NCI-H187 treated with DMSO at 0.1 percent for 48 hours (cell line): ENCODE results near the gene TRAF6.
"Not testable (repeated sequence)": the region's sequence is repeated elsewhere in the genome, so short reads cannot be mapped to it uniquely, and the experiment has no call there.

Experiments
- DNase-seq: peaks from one replicate; lab custom pipeline; 2025; lab: John Stamatoyannopoulos, UW

The TRAF6 gene

DNA sequence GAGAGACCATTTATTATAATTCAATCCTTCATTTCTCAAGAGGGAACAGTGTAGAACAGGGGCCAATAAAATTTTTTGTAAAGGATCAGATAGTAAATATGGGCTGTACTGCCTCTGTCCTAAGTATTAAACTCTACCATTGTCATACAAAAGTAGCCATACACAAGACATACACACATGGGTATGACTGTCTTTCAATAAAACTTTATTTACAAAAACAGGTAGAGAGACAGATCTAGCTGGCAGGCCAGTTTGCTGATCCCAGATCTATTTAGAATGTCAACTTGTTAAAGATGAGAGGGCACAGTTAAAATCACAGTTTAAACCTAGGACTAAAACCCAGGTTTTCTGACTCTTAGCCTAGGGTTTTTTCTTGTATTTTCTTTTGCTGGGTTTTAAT, 16.7 kb downstream of the TRAF6 start:
- DNase-seq, result no peak

DNA sequence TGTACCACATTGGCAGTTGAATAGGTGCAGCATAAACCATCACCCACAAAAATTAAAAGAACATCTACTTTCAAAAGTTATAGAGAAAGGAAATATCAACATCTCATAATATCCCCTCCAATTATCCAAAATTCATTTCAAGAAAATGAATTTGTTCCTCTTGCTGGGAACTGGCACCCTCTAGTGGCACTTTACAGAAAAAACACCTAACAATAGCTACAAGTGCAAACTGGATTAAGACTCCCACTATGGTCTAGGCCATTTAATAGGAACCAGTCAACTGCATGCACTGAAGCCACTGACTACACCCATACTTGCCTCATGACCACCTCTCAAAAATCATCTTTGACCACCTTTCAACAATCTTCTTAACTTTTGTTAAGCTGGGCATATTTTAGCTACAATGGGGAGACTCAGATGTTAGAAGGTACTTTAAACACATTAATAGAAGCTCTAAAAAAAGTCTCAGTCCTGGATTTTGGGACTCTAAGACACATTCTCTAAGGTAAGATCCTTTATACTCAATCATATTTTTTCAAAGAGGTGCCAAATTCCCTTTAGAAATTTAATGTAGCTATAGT, 17.3 kb downstream of the TRAF6 start:
- no peak for DNase-seq

DNA sequence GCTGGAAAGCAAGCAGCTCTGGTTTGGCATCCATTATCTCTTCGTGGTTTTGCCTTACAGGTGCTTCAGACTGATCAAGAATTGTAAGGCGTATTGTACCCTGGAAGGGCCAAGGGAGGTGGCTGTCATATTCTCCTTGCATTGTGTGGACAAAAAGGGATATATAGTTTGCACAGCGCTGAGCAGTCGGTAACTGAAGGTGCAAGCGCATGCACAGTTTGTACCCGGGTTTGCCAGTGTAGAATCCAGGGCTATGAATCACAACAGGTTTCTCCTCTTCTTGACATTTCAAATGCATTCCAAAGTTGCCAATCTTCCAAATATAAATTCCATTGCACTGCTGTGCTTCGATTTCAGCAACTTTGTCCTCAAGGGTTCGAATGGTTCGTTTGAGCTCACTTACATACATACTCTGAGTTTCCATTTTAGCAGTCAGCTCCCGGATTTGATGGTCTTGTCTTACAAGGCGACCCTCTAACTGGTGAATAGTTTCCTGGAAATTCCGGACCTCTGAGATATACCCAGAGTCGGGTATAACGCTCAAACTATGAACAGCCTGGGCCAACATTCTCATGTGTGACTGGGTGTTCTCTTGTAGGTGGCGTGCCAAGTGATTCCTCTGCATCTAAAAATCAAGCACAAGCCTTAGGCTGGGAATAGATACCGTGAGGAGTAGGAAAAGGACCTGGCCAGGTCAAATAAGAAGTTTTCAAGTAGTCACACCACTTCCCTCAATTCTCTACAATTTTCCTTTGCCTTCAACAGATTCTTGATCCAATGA, 19.9 kb downstream of the TRAF6 start:
- DNase-seq, result no peak

DNA sequence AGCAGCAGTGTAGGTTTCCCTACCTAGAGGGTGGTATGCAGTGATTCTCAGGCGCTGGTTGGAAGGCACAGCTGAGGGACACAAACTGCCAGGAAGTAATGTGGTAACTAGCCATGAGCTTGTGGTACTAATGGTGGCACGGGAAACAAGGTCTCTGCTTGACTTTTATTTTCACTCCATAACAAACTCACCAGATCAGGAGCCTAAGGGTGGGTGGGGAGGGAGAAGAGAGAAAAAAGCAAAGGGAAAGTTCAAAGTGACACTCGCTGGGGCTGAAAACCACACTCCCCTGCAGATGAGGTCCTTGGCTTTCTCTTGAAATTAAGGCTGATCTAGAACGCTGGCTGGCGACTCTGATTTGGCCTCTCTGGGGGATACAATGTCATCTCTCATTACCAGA, 22.0 kb downstream of the TRAF6 start:
- DNase-seq, result no peak

DNA sequence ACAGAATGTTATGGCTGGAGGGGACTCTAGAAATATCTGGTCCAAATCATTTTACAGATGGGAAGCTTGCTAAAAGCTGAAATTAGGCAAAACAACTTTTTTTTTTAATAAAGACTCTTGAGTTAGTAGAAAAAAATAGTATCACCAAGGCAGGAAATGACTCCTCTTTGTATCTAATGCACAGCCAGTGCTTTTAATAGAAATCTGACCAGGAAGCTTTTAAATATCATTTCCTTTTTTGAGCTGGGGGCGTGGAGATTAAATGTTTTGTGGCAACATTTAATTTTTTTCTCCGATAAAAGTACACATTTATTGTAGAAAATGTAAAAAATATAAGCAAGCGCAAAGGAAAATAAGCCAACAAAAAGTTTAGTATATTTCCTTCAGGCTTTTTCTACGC, 22.5 kb downstream of the TRAF6 start:
- DNase-seq, result no peak

DNA sequence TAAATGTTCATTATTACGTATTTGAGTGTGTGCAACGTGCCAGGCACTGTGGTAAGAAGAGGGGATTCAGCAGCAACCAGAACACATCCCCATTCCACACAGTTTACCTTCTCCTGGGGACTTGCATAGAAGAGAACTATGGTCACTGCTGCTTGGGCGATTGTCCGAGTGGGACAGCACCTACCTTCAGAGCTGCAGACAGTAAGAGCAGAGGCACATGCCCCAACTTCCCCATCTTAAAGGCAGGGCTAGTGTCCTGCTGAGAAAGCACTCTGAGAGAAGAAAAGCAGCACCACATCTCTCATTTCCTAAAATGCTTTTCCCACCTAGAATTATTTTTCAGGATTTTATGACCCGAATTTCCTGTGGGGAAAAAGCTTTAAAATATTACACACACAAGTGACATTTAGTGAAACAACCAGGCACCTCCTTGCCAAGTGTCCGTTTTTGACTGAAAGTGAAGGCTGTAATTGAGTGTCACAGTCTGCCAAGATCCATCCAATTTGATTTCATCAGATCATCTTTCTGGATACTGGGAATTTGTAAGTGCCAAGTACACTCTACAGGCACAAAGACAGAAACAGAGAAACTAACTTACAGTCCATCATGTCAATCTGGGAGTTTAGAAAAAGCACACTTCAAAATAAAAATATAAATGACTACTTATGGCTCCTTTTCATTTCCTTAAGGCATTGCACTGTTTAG, 24.6 kb downstream of the TRAF6 start:
- no peak for DNase-seq

DNA sequence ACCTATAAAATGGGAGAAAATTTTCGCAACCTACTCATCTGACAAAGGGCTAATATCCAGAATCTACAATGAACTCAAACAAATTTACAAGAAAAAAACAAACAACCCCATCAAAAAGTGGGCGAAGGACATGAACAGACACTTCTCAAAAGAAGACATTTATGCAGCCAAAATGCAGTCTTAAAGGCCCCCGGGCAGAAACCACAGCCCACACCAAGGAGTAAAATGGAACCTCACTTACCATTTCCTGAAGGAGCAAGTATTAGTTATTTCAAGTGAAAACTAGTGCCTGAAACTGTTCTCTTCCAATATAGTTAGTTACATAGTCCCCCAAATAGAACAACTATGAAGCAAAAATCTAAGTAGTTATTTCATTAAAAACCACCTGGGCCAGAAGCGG, 27.0 kb downstream of the TRAF6 start:
- DNase-seq, result not testable (repeated sequence)

DNA sequence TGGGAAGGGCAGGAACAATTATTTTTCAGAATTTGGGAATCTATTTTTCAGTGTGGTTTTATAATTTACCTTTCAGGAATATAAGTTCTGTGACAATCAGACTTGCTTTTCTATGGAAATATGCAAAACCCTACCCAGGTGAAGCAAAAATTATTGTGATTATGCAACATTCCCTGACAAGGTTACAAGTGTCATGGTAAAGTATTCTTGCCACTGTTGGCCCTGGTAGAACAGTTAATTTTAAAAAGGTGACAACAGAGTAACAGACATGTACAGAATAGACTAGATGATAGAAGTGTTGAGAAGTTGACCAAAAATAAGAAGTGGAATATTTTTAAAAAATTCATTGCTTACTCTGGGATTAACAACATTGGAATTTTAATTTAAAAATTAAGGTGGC, 29.2 kb downstream of the TRAF6 start:
- DNase-seq, result no peak

DNA sequence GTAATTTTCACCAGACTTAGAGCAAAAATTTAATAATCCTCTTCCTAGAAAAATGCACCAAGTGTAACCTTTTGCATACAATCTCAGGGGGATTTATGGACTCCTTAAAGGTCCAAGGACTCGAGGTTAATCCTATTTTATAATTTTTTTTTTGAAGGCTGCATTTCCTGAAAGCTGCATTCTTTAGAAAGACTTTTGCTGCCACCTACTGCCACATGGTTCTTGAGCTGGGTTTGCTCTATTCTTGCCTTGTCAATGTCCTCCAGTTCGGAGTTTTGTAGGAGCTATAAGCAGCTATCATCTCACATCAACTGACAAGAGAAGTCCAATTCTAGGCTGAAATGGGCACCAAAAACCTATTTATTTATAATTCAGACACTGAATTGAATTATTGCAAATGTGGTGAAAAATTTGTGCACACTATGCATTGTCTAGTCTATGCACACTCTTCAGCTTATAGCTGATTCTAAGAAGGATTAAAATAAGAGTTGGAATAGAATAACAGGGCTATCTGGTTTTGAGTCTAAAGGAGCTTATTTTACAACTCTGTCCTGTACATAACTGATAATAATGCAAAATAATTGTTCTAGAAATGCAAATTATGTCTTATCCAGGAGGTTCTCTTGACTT, 31.3 kb downstream of the TRAF6 start:
- DNase-seq, result peak; percentile 45

DNA sequence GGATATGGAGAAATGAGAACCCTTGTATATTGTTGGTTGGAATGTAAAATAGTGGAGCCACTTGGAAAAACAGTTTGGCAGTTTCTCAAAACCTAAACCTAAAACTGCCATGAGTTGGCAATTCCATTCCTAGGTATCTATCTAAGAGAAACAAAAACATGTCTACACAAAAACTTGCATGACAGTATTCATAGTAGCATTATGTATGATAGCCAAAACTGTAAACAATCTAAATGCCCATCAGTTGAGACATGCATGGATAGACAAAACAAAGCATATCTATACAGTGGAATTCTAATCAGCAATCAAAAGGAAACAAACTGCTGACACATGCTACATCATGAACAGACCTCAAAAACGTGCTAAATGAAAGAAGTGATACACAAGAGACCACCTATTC, 34.9 kb downstream of the TRAF6 start:
- no peak for DNase-seq

DNA sequence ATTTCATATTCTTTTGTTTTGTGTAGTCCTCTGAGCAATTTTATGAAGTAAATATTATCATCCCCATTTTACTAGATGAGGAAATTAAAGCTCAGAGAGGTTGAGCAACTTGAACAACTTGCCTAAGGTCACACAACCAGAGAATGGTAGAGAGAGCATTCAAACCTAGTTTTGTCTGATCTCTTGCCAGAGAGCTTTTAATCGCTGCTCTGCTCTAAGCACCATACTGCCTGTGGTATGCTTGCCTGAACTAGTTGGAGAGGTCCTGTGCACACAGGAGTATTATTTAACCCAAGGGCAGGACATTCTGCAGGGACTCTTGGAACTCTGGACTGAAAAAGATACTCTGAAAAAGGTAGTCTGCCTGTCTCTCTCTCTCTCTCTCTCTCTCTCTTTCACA, 38.5 kb downstream of the TRAF6 start:
- DNase-seq, result no peak

DNA sequence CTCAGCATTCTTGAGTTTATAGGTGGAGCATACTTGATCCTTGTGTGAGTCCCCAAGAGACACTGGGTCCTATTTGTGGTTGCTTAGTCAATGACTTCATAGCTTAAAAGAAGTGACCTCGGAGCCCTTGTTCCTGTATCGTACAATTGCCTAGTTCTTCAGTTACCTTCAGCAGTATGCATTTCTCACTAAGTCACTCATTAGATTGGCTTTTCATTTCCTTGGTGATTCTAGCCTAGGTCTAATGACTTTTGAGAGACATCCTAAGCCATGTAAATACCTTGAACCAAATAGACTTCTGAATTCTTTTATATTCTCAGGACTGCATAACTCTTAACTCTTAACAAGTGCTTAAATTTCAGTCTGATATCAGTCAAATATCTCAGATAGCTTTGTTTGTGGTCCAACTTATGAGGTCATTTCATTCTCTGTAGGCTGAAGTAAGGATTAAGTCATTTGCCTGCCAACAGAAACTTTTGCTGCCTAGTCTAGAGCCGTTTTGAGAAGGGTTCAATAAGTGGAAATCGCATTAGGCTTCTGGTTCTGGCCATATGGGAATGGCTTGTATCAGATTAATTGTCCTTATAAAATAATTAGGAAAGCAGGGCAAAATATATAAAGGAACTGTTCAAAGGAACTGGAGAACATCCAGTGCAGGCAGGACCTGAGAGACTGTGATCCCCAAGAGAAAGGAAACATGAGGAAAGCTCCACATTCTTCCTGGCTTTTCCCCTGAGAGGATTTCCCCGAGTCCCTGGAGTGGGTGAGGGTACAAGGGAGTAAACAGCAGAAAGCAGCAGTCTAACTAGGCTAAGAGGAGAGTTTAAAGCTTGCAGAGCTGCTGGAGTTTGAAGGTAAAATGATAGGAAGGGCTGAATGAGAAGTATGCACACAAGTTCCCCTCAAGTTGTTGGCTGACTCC, 39.9 kb downstream of the TRAF6 start:
- no peak for DNase-seq

DNA sequence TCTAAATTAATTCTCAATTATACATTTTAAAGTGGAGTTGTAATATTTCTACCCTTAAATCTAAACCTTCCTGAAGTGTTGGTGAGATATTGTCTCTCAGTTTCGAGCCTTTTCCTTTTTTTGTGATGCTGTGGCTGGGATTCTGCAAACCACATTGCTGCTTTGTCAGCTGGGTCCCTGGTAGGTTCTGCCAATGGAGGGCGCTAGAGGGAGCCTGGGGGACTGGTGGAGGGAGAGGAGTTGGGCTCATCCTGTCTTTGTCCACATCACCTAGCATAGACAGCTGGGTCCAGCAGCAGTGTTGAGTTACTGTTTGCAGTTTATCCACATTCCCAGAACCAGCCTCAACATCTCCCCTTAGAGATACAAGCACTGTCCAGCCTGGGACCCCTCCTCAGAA, 41.0 kb downstream of the TRAF6 start:
- no peak for DNase-seq

DNA sequence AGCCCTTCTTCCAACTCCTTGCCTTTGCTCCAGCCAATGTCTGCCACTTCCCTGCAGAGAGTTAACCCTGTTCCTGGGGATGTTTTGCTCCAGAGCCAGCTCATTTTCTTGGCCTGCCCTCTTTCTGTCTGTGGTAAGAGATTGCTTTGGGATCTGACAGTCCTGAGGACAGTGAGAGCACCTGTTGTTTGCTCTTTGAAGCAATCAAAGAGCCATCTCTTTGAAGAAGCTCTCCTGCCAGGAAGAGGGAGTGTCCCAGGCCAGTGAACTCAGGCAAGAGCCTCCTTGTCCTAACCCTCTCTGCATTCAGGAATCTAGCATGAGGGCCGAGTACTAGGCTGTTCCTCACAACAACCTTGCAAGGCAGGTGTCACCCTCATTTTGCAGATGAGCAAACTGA, 42.2 kb downstream of the TRAF6 start:
- peak; percentile 56 for DNase-seq

DNA sequence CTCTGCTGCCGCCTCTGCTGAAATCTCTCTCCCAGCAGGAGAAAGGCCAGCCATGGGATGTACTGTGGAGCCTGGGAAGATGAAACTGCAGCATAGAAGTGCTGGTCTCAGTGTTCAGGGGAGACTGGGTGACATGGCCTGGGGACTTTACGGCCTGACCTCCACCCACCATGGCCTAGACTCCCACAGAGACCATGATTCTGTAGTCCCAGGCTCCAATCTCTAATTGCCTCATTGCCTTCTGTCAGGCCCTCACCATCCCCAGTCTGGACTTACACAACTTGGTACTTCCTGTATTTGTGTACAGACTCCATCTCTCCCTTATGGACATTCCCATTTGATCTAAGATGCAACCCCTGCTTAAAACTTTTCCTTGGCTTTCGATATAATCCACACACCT, 43.1 kb downstream of the TRAF6 start:
- no peak for DNase-seq

DNA sequence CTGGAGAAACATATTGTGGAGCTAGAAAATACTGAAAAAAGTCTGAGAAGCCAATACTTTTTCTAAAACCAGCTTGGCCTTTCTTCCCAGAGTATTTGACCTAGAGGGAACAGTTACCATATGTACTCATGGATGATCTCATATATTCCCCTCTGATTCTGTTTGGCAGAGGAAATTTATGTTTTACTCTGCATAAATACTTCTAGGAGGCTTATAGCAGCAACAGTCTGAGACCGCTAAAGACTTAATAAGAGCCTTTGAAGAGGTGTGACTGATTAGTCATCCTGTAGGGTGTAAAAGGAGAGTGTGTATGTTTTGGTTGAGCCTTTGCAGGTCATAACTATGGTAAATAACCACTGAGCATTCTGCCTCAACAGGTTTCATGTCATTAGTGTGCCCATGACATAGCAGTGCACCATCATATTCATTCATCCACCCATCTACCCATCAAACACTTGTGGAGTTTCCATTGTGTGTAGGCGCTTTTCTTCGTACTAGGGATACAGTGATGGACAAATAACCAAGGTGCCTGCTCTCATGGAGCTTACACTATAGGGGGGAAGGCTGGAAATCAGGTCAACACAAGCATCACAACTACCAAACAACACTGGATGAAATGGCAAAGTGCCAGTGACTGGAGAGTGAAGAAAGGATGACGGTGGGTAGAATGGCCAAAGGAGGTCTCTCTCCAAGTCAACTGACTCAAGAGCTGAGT, 44.5 kb downstream of the TRAF6 start:
- no peak for DNase-seq

DNA sequence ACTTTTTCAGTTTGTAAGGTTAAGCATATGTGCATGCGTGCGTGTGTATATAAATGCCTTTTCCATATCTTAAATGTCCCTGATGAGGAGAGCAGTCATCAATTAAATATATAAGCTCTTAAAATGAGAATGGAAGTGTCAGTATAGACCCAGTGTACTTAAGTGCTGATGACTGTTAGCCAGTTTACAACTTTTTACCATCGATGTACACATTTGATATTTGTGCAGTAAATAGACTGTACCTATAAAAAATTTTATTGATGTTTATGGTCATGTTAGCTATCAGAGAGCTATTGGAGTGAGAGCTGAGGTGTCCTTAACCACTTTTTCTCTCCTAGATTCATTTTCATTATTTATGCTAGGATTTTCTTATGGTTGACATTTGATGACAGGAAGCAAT, 45.4 kb downstream of the TRAF6 start:
- no peak for DNase-seq

DNA sequence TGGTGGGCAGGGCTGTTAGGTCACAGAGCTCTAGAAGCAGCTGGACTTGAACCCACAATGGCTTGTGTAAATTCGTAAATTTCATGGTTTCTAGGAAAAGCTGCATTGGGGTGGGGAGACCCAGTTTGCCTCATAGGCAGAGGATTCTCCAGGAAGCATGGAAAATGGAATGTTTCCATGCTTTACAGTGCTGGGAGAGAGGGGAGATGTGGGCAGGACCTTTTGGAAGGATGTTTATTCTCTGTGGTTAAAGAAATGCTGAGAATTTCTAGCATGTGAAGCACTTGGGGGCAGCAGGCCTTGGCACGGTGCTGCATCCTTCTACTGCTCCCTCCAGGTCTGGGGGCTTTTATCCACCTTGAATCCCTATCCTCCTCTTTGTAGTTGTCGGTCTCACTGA, 46.3 kb downstream of the TRAF6 start:
- no peak for DNase-seq

DNA sequence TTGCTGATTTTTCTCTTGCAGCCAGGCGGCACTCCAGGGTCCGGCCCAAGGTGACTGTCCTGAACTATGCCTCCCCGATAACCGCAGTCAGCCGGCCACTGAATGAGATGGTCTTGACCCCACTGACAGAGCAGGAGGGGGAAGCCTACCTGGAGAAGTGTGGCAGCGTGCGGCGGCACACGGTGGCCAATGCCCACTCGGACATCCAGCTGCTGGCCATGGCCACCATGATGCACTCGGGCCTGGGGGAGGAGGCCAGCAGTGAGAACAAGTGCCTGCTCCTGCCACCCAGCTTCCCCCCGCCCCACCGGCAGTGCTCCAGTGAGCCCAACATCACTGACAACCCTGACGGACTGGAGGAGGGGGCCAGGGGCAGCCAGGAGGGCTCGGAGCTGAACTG, 47.8 kb downstream of the TRAF6 start:
- DNase-seq, result no peak

DNA sequence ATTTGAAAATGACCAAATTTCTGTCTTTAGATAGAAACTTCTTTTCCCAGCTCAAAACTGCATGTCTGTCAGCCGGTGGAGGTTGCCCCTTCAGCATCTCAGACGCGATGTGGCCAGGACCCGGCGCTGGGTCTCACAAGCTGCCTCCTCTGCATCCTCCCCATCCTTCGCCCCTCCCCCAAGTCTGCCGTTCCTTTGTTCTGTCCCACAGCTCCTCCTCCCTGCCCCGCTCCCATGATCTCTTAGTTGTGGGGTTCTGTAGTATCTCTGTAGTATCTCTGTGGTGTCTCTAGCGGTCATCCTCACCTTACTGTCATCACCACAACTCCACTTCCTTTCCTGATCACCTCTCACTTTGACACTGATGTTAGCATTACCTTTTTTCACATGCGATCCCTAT, 49.9 kb downstream of the TRAF6 start:
- no peak for DNase-seq

DNA sequence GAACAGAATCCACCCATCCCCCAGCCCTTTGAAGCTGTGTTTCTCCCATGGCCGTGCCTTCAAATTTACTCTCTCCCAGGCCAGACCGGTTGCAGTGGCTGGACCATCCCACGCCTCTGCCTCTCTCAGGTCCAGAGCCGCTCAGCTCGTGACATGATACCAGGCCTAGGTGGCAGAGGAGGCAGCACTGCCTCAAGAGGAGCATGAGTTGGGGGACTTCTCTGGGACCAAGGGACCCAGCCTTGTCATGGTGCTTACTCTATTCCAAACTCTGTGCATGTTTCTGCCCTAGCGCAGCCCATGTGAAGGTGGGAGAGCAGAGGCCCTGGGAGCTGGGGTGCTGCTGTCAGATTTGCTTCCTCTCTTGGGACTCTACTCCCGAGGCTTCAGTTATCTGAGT, 51.0 kb downstream of the TRAF6 start:
- no peak for DNase-seq
